Upper lobe of left lung (tissue), 6 donors: Measurements from ENCODE around the gene TRAF3. TPM values are rescaled to one million over a fixed set of nuclear protein-coding genes. Genes with fewer than 3 reads are reported as not detected.
"Not testable (repeated sequence)": the region's sequence is repeated elsewhere in the genome, so short reads cannot be mapped to it uniquely, and the experiment has no call there.

Experiments used
- ATAC-seq, 2 donors: fragments of 200-7000 bp; cut with Tn5 transposase; one replicate each; pipeline ENCODE4 v1.9.1; 2022; ENCODE audit warnings: mild to moderate bottlenecking in 2 of 2, moderate library complexity in 2 of 2; ENCODE audit not compliant: low FRiP score in 2 of 2
- DNase-seq, 2 donors: peaks; one replicate each; pipeline ENCODE4 v3.0.0-alpha.2; 2019 to 2020
- H3K27ac ChIP-seq, 4 donors: fragments of 200-600 bp; sonication (generic); one replicate each; pipeline ENCODE4 v1.5.1; 2016 to 2019
- H3K27me3 ChIP-seq, 4 donors: fragments of 200-600 bp; sonication (generic); one replicate each; pipeline ENCODE4 v1.5.1; 2017 to 2019
- H3K36me3 ChIP-seq, 4 donors: fragments of 200-600 bp; sonication (generic); one replicate each; pipeline ENCODE4 v1.5.1; 2016 to 2019
- H3K4me1 ChIP-seq, 4 donors: fragments of 200-600 bp; sonication (generic); one replicate each; pipeline ENCODE4 v1.5.1; 2018 to 2019
- H3K4me3 ChIP-seq, 4 donors: fragments of 200-600 bp; sonication (generic); one replicate each; pipeline ENCODE4 v1.5.1; 2017 to 2019; ENCODE audit warnings: mild to moderate bottlenecking in 2 of 4, moderate library complexity in 1 of 4
- H3K9me3 ChIP-seq, 4 donors: fragments of 200-600 bp; sonication (generic); one replicate each; pipeline ENCODE4 v1.5.1; 2018 to 2019
- EP300 ChIP-seq, 4 donors: sonication (generic); formaldehyde crosslinking; IDR thresholded peaks; one replicate each; pipeline ENCODE4 v1.5.1; 2017; ENCODE audit warnings: antibody characterized with exemption in 4 of 4, control low read depth in 2 of 4
- POLR2A ChIP-seq, 4 donors: fragments of 450-650 bp; IDR thresholded peaks; one replicate each; pipeline ENCODE4 v1.5.1; 2016 to 2017; ENCODE audit warnings: antibody characterized with exemption in 4 of 4, mild to moderate bottlenecking in 2 of 4
- POLR2AphosphoS5 ChIP-seq, 2 donors: sonication (generic); formaldehyde crosslinking; IDR thresholded peaks; one replicate each; pipeline ENCODE4 v1.5.1; 2017; ENCODE audit warnings: antibody characterized with exemption in 2 of 2
- WGBS, 2 donors: methylation state at CpG; one replicate each; pipeline ENCODE4 v1.1.5; 2017 to 2018; 5-methylcytosine and 5-hydroxymethylcytosine counted together
- total RNA-seq, 6 donors: library from RNA; depleted of rRNA in 4 of 6; stranded (reverse); fragments of >200 nt in 4 of 6; gene quantifications; one replicate each; pipeline versions ENCODE4 v1.1.0 to v1.2.1, GENCODE V29; 2016 to 2021
- TF ChIP-seq, protein P1 (sequence below), 6 experiments: fragments of 450-650 bp in 4 of 6; fragments of 200-600 bp in 2 of 6; sonication (generic) in 2 of 6; IDR thresholded peaks; one replicate each; pipeline ENCODE4 v1.5.1; 2016 to 2019; ENCODE audit warnings: antibody characterized with exemption in 6 of 6
- donor health status: DM: no; HTN: no; CAD: no; lungs with moderate emphysema.
- donor health status: DM: no; HTN: yes; CAD: no; lungs with severe emphysema.

The TRAF3 gene
- total RNA-seq, 6 donors from 2014 or later, result 14.7 to 45.4 (median 22.1) TPM

DNA sequence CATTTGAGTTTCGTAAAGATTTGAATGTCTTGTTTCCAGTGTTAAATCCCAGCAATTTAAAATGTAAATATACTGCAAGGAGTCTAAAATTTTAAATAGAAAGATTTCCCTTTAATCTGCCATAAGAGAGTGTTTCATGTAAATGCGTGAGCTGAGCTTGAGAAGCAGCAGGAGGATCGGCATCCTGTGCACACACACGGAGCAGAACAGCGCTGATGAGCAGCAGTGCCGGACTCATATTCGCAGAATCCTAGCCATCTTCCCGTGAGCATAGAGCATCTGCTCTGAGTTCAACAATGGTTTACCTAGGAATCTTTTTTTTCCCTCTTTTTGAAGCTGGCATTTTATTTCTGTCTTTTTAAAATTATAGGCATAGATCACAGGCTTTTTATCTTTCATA is 115.4 kb downstream of the TRAF3 start:
- WGBS, 2 donors, result 97% methylated on average over 8 of the region's 8 CpGs
- TF ChIP-seq, protein P1, sequence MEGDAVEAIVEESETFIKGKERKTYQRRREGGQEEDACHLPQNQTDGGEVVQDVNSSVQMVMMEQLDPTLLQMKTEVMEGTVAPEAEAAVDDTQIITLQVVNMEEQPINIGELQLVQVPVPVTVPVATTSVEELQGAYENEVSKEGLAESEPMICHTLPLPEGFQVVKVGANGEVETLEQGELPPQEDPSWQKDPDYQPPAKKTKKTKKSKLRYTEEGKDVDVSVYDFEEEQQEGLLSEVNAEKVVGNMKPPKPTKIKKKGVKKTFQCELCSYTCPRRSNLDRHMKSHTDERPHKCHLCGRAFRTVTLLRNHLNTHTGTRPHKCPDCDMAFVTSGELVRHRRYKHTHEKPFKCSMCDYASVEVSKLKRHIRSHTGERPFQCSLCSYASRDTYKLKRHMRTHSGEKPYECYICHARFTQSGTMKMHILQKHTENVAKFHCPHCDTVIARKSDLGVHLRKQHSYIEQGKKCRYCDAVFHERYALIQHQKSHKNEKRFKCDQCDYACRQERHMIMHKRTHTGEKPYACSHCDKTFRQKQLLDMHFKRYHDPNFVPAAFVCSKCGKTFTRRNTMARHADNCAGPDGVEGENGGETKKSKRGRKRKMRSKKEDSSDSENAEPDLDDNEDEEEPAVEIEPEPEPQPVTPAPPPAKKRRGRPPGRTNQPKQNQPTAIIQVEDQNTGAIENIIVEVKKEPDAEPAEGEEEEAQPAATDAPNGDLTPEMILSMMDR (IDR thresholded peaks at IDR 0.05), result no peak
- no peak for TF ChIP-seq EP300 (IDR thresholded peaks at IDR 0.05)
- TF ChIP-seq POLR2AphosphoS5 (IDR thresholded peaks at IDR 0.05), result no peak
- TF ChIP-seq POLR2A (IDR thresholded peaks at IDR 0.05), result no peak
- no peaks in the 10 kb centered on the region for H3K27me3 ChIP-seq
- H3K4me1 ChIP-seq, result peaks cover 0 to 3% (median 0%) of the 10 kb centered on the region in 4 donors
- no peak for ATAC-seq
- no peak overlapping the region for H3K4me3 ChIP-seq
- no peak overlapping the region for H3K27ac ChIP-seq
- peaks cover 0 to 38% (median 3%) of the 10 kb centered on the region in 4 donors for H3K36me3 ChIP-seq
- no peaks in the 10 kb centered on the region for H3K9me3 ChIP-seq
- no peak for DNase-seq

DNA sequence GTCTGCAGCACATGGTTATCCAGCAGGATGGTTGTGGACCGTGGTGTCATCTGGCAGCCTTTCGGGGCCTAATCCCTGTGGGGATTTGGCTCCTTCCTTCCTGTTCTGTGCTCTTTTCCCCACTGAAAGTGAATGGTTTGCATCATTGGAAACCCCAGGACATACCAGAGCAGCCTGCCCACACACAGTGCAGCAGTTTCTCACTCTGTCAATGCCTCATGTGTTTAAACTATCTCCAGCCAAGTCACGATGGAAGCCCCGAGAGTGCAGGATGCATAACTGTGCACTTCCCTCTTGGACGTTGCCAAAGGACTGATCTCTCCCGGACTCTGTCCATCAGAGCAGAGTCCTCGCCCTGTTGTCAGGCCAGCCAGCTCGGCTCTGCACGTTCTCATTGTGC is 116.2 kb downstream of the TRAF3 start:
- peak; percentile 67 to 76 for ATAC-seq
- Histone ChIP-seq H3K4me3 (no peak overlapping the region), H3K27me3 (no peaks in the 10 kb centered on the region), H3K27ac (no peak overlapping the region), H3K4me1 (peaks cover 0 to 10% (median 0%) of the 10 kb centered on the region in 4 donors), H3K36me3 (peaks cover 0 to 40% (median 5%) of the 10 kb centered on the region in 4 donors), H3K9me3 (no peaks in the 10 kb centered on the region)
- peak in 1 of 2 donors; percentile 19 for DNase-seq
- 72 to 80% methylated on average over 9 of the region's 9 CpGs for whole genome bisulfite sequencing, 2 donors
- TF ChIP-seq POLR2AphosphoS5 (IDR thresholded peaks at IDR 0.05) (no peak), POLR2A (IDR thresholded peaks at IDR 0.05) (no peak), EP300 (IDR thresholded peaks at IDR 0.05) (no peak)
- TF ChIP-seq, protein P1 (IDR thresholded peaks at IDR 0.05), result no peak

DNA sequence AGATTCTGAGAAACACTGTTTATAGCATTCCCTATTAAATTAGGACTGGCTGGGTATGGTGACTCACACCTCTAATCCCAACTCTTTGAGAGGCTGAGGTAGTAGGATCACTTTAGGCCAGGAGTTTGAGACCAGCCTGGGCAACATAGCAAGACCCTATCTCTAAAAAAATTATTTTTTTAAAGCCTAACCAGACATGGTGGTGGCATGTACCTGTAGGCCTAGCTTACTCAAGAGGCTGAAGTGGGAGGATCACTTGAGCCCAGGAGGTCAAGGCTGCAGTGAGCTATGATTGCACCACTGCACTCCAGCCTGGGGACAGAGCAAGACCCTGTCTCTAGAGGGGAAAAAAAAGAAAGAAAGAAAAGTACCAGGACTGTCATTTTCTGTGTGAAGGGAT is 119.5 kb downstream of the TRAF3 start:
- peaks cover 0 to 38% (median 3%) of the 10 kb centered on the region in 4 donors for H3K36me3 ChIP-seq
- ATAC-seq, H3K27ac ChIP-seq, H3K9me3 ChIP-seq, H3K27me3 ChIP-seq, H3K4me3 ChIP-seq: not testable (repeated sequence)
- DNase-seq, result peak in 1 of 2 donors; percentile 78
- peaks cover 0 to 19% (median 11%) of the 10 kb centered on the region in 4 donors for H3K4me1 ChIP-seq

DNA sequence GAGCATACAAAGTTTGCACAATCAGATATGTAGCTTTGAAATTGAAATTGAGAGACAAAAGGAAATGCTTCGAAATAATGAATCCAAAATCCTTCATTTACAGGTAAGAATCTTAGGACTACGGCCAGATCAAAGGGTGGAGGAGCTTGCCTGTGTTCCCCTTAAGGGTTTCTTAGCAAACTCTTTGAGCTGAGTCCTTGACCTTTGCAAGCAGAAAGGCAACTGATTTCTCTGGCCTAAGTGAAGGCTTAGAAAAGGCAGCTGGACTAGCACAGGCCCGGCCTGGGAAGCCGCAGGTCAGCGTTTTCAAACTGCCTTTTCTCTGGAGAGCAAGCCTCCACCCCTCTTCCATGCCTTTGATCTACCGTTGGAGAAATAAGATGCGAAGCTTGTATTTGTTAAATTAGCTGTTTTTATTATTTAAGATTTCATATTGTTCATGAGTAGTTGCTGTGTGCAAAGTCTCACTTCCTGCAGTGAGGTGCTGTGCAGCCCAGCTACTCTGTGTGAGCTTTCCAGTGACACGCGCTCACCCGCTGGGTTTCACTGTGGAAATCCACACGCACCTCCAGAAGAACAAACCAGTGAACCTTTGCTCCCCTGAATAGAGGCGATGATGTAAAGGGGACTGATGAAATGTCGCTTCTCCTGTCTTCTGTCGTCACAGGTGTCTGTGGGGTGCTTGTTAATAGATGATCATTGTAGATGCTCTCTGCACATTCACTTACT is 120.2 kb downstream of the TRAF3 start:
- H3K9me3 ChIP-seq, result no peaks in the 10 kb centered on the region
- H3K36me3 ChIP-seq, result peaks cover 0 to 38% (median 2%) of the 10 kb centered on the region in 4 donors
- H3K4me3 ChIP-seq, result no peak overlapping the region
- peaks cover 0 to 19% (median 11%) of the 10 kb centered on the region in 4 donors for H3K4me1 ChIP-seq
- WGBS, 2 donors, result 76 to 83% methylated on average over 14 of the region's 14 CpGs
- peak in 1 of 2 donors; percentile 53 for DNase-seq
- ATAC-seq, result no peak
- no peaks in the 10 kb centered on the region for H3K27me3 ChIP-seq
- TF ChIP-seq POLR2A (IDR thresholded peaks at IDR 0.05), result no peak
- TF ChIP-seq POLR2AphosphoS5 (IDR thresholded peaks at IDR 0.05), result no peak
- TF ChIP-seq, protein P1 (IDR thresholded peaks at IDR 0.05), result no peak
- TF ChIP-seq EP300 (IDR thresholded peaks at IDR 0.05), result no peak
- H3K27ac ChIP-seq, result peak overlapping the region in 2 of 4 donors; percentile 26 to 33

DNA sequence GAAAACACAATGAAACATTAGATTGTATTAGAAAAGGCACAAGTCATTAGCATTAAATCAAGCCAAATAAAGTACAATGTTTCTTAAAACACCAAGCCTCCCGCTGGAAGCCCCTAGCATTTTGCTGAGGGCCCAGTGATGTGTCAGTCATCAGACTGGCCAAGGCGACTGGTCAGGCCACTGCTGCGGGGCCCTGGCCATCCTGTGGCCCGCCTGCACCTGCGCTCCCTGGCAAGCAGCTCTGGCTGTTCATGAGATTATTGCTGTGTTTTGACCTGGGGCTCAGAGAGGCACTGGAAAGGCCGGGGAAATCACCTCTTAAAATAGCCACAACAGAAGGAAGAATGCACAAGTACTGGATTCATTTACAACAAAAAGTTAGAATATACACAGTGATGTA is 121.0 kb downstream of the TRAF3 start:
- 72 to 85% methylated on average over 6 of the region's 6 CpGs for WGBS, 2 donors
- H3K27me3 ChIP-seq, result no peaks in the 10 kb centered on the region
- no peaks in the 10 kb centered on the region for H3K9me3 ChIP-seq
- ATAC-seq (no peak), DNase-seq (peak in 1 of 2 donors; percentile 50)
- H3K27ac ChIP-seq, result peak overlapping the region in 1 of 4 donors; percentile 33
- TF ChIP-seq, protein P1 (IDR thresholded peaks at IDR 0.05), result no peak
- TF ChIP-seq POLR2AphosphoS5 (IDR thresholded peaks at IDR 0.05) (no peak), POLR2A (IDR thresholded peaks at IDR 0.05) (no peak), EP300 (IDR thresholded peaks at IDR 0.05) (no peak)
- H3K4me3 ChIP-seq, result no peak overlapping the region
- peaks cover 0 to 19% (median 11%) of the 10 kb centered on the region in 4 donors for H3K4me1 ChIP-seq
- H3K36me3 ChIP-seq, result peaks cover 0 to 39% (median 4%) of the 10 kb centered on the region in 4 donors
